GM12878 (cell line): ENCODE measurements around the gene RPS6KL1. TPM values are rescaled to one million over a fixed set of nuclear protein-coding genes. Genes with fewer than 3 reads are reported as not detected.

Experiments used
- ATAC-seq: fragments of 200-7000 bp; cut with Tn5 transposase; 3 replicates; pipeline ENCODE4 v1.9.1; 2020; ENCODE audit warnings: mild to moderate bottlenecking, moderate library complexity
- BruUV-seq: library from RNA; stranded (reverse); fragments of 400-500 nt; replicated peaks from 2 replicates; lab custom pipeline; 2021; lab: Mats Ljungman, UMichigan
- CTCF ChIA-PET: fragments of 300-600 bp; sonication (Branson Sonifier 250); formaldehyde crosslinking; extraction: SDS; loops from one replicate; lab custom pipeline; 2021; ENCODE audit warnings: inconsistent platforms; lab: Yijun Ruan, JAX
- POLR2A ChIA-PET: fragments of 350-600 bp; formaldehyde crosslinking; extraction: SDS; loops from one replicate; lab custom pipeline; 2021; ENCODE audit warnings: inconsistent platforms; lab: Charles Lee
- RAD21 ChIA-PET: fragments of 300-600 bp; sonication (Branson Sonifier 250); formaldehyde crosslinking; loops from one replicate; lab custom pipeline; 2023; ENCODE audit warnings: antibody characterized with exemption; ENCODE audit not compliant: unreplicated experiment; lab: Charles Lee
- SMC1A ChIA-PET: fragments of 300-600 bp; sonication (Branson Sonifier 250); formaldehyde crosslinking; loops from one replicate; lab custom pipeline; 2023; ENCODE audit not compliant: unreplicated experiment, uncharacterized antibody; lab: Charles Lee
- DNase-seq: peaks from one replicate; pipeline ENCODE4 v3.0.0-alpha.2; 2011; ENCODE audit warnings: low read depth, low spot score
- FAIRE-seq: peaks from 3 replicates; lab custom pipeline; 2011; peaks lifted over from hg19 to GRCh38; lab: Jason Lieb, UNC
- H2AFZ ChIP-seq: 2 replicates; pipeline ENCODE4 v1.6.0; 2011; ENCODE audit warnings: low read depth, low read length, control low read depth; ENCODE audit not compliant: control insufficient read depth
- H3K27ac ChIP-seq: 2 replicates; pipeline ENCODE4 v1.5.1; 2011; ENCODE audit warnings: control low read depth; ENCODE audit not compliant: control insufficient read depth, insufficient read depth
- H3K27me3 ChIP-seq, 2 experiments: replicated peaks in 1 of 2; 2 replicates each; pipeline versions ENCODE4 v1.6.0 to v1.6.1; 2011; ENCODE audit warnings: low read length in 1 of 2; ENCODE audit not compliant: control insufficient read depth in 2 of 2, insufficient read depth in 2 of 2
- H3K36me3 ChIP-seq, 2 experiments: 2 replicates each; pipeline ENCODE4 v1.5.1; 2011; ENCODE audit warnings: low read length in 1 of 2; ENCODE audit not compliant: control insufficient read depth in 2 of 2, insufficient read depth in 2 of 2
- H3K4me1 ChIP-seq: 2 replicates; pipeline ENCODE4 v1.6.1; 2011; ENCODE audit warnings: mild to moderate bottlenecking, low read length, moderate library complexity, mixed read lengths; ENCODE audit not compliant: control insufficient read depth, insufficient read depth
- H3K4me2 ChIP-seq: 2 replicates; pipeline ENCODE4 v1.6.0; 2011; ENCODE audit warnings: control low read depth; ENCODE audit not compliant: control insufficient read depth, insufficient read depth
- H3K4me3 ChIP-seq: fragments of 200-600 bp; sonication (generic); 2 replicates; pipeline ENCODE4 v1.5.1; 2016
- H3K79me2 ChIP-seq: 2 replicates; pipeline ENCODE4 v1.6.0; 2011; ENCODE audit warnings: low read length; ENCODE audit not compliant: control insufficient read depth, insufficient read depth
- H3K9ac ChIP-seq: 2 replicates; pipeline ENCODE4 v1.8.0; 2011; ENCODE audit warnings: low read length, control low read depth, mixed read lengths; ENCODE audit not compliant: control insufficient read depth, insufficient read depth
- H3K9me3 ChIP-seq: replicated peaks from 3 replicates; pipeline ENCODE4 v1.5.1; 2011; ENCODE audit warnings: mild to moderate bottlenecking, low read length; ENCODE audit not compliant: control insufficient read depth, insufficient read depth
- H4K20me1 ChIP-seq: 2 replicates; pipeline ENCODE4 v1.6.0; 2011; ENCODE audit not compliant: control insufficient read depth, insufficient read depth
- ATF7 ChIP-seq: fragments of 450-650 bp; IDR thresholded peaks from 2 replicates; pipeline ENCODE4 v1.6.1; 2016; ENCODE audit warnings: low read depth, mild to moderate bottlenecking
- CREB1 ChIP-seq: IDR thresholded peaks from 2 replicates; pipeline ENCODE4 v1.6.1; 2012; ENCODE audit warnings: low read depth, mild to moderate bottlenecking, inconsistent platforms
- ESRRA ChIP-seq: IDR thresholded peaks from 2 replicates; pipeline ENCODE4 v1.6.1; 2012; ENCODE audit warnings: mild to moderate bottlenecking, low read length, improper control_type of control experiment
- FOS ChIP-seq: IDR thresholded peaks from 3 replicates; pipeline ENCODE4 v1.6.1; 2011; ENCODE audit warnings: borderline replicate concordance; ENCODE audit not compliant: insufficient read length; ENCODE audit errors: extremely low read depth
- FOXK2 ChIP-seq: fragments of 450-650 bp; IDR thresholded peaks from 2 replicates; pipeline ENCODE4 v1.6.1; 2017; ENCODE audit warnings: mild to moderate bottlenecking, moderate library complexity
- HDGF ChIP-seq: fragments of 450-650 bp; IDR thresholded peaks from 2 replicates; pipeline ENCODE4 v1.6.1; 2016; ENCODE audit warnings: antibody characterized with exemption
- MTA3 ChIP-seq: IDR thresholded peaks from 2 replicates; pipeline ENCODE4 v1.6.1; 2012; ENCODE audit warnings: low read length, inconsistent platforms, borderline replicate concordance
- NFYA ChIP-seq: IDR thresholded peaks from 2 replicates; pipeline ENCODE4 v1.6.1; 2011; ENCODE audit warnings: low read depth, mild to moderate bottlenecking, low read length, improper control_type of control experiment, borderline replicate concordance
- NFYB ChIP-seq: IDR thresholded peaks from 2 replicates; pipeline ENCODE4 v1.6.1; 2011; ENCODE audit warnings: low read depth, mild to moderate bottlenecking, low read length, improper control_type of control experiment, moderate library complexity; ENCODE audit not compliant: insufficient read depth
- POLR2A ChIP-seq: IDR thresholded peaks from 2 replicates; pipeline ENCODE4 v1.6.1; 2011; ENCODE audit warnings: low read depth, mild to moderate bottlenecking, low read length
- RAD51 ChIP-seq: fragments of 450-650 bp; IDR thresholded peaks from 2 replicates; pipeline ENCODE4 v1.6.1; 2016; ENCODE audit warnings: moderate library complexity, mild to moderate bottlenecking, inconsistent platforms
- RUNX3 ChIP-seq: IDR thresholded peaks from 2 replicates; pipeline ENCODE4 v1.6.1; 2012; ENCODE audit warnings: low read length, inconsistent platforms
- SP1 ChIP-seq: IDR thresholded peaks from one replicate; pipeline ENCODE4 v1.6.1; 2011; ENCODE audit warnings: low read depth, low read length
- TCF3 ChIP-seq: IDR thresholded peaks from 2 replicates; pipeline ENCODE4 v1.6.1; 2012; ENCODE audit warnings: low read depth, mild to moderate bottlenecking, low read length, borderline replicate concordance; ENCODE audit not compliant: insufficient read depth
- YBX1 ChIP-seq: fragments of 450-650 bp; IDR thresholded peaks from 2 replicates; pipeline ENCODE4 v1.6.1; 2016; ENCODE audit warnings: antibody characterized with exemption
- ZBTB4 ChIP-seq: fragments of 450-650 bp; formaldehyde crosslinking; IDR thresholded peaks from 2 replicates; pipeline ENCODE4 v1.4.0; 2022; ENCODE audit warnings: mild to moderate bottlenecking, moderate library complexity
- ZNF274 ChIP-seq: IDR thresholded peaks from one replicate; pipeline ENCODE4 v1.8.0; 2011; ENCODE audit not compliant: insufficient read length, insufficient read depth
- WGBS: methylation state at CpG from one replicate; pipeline ENCODE4 v1.1.6; 2016; ENCODE audit warnings: low lambda C conversion rate; ENCODE audit not compliant: insufficient replicate concordance, insufficient coverage; ENCODE audit errors: missing lambda C conversion rate; 5-methylcytosine and 5-hydroxymethylcytosine counted together
- in situ Hi-C: fragments of 300-500 bp; cut with MboI; formaldehyde crosslinking; loops from 9 replicates; pipeline ENCODE4 v1.14.3; 2018; ENCODE audit warnings: mixed read lengths
- intact Hi-C: fragments of 100-400 bp; cut with micrococcal nuclease; formaldehyde crosslinking; loops from one replicate; pipeline ENCODE4 v1.14.2; 2022; ENCODE audit not compliant: unreplicated experiment
- polyA plus RNA-seq, 11 experiments: library from polyadenylated mRNA; depleted of rRNA in 4 of 11; unstranded in 6 of 11; stranded (reverse) in 5 of 11; fragments of >200 nt; fragmentation: Nextera tagmentation in 4 of 11; fragmentation: Illumina TruSeq in 1 of 11; extraction: Ambion mirVana in 4 of 11; extraction: Trizol in 1 of 11; gene quantifications; 1 replicate in 1 of 11; 2 replicates in 10 of 11; pipeline versions ENCODE4 v1.2.1 to v1.2.3, GENCODE V29; 2011 to 2016; ENCODE audit warnings: inconsistent platforms in 2 of 11, missing spikeins in 2 of 11, low read depth in 1 of 11
- total RNA-seq, 4 experiments: library from RNA; depleted of rRNA in 3 of 4; stranded (reverse); fragments of >200 nt in 3 of 4; fragmentation: Illumina TruSeq in 1 of 4; extraction: Trizol in 1 of 4; gene quantifications; 2 replicates each; pipeline versions ENCODE4 v1.2.1 to v1.2.3, GENCODE V29; 2013 to 2021
- TF ChIP-seq, protein P1 (sequence below): fragments of 450-650 bp; IDR thresholded peaks from 2 replicates; pipeline ENCODE4 v1.6.1; 2016; ENCODE audit warnings: mild to moderate bottlenecking, moderate library complexity, borderline replicate concordance

RPS6KL1 gene
- total and polyA plus RNA-seq, 10 of the 15 experiments (the other 5 are each of a cell fraction or from before 2014, with no cell fraction given), result 0.04 to 4.2 (median 2.0) TPM

GRCh38 chr14:74913393-74913910 is 9.6 kb downstream of the RPS6KL1 start:
- in situ Hi-C loops (no loop called here), intact Hi-C loops (no loop called here)
- no peak for TF ChIP-seq NFYB
- no peak for TF ChIP-seq MTA3
- no peak for TF ChIP-seq HDGF
- TF ChIP-seq ATF7, result no peak
- no peak for TF ChIP-seq TCF3
- TF ChIP-seq FOXK2, result no peak
- no peak for TF ChIP-seq NFYA
- TF ChIP-seq RUNX3, result no peak
- no peak for TF ChIP-seq FOS
- TF ChIP-seq ZBTB4 (CRISPR knock-in tag), result no peak
- TF ChIP-seq RAD51, result no peak
- TF ChIP-seq ZNF274, result no peak
- TF ChIP-seq YBX1, result no peak
- TF ChIP-seq CREB1, result no peak
- TF ChIP-seq SP1, result no peak
- no peak for TF ChIP-seq ESRRA
- no peak for TF ChIP-seq POLR2A
- TF ChIP-seq, protein P1, sequence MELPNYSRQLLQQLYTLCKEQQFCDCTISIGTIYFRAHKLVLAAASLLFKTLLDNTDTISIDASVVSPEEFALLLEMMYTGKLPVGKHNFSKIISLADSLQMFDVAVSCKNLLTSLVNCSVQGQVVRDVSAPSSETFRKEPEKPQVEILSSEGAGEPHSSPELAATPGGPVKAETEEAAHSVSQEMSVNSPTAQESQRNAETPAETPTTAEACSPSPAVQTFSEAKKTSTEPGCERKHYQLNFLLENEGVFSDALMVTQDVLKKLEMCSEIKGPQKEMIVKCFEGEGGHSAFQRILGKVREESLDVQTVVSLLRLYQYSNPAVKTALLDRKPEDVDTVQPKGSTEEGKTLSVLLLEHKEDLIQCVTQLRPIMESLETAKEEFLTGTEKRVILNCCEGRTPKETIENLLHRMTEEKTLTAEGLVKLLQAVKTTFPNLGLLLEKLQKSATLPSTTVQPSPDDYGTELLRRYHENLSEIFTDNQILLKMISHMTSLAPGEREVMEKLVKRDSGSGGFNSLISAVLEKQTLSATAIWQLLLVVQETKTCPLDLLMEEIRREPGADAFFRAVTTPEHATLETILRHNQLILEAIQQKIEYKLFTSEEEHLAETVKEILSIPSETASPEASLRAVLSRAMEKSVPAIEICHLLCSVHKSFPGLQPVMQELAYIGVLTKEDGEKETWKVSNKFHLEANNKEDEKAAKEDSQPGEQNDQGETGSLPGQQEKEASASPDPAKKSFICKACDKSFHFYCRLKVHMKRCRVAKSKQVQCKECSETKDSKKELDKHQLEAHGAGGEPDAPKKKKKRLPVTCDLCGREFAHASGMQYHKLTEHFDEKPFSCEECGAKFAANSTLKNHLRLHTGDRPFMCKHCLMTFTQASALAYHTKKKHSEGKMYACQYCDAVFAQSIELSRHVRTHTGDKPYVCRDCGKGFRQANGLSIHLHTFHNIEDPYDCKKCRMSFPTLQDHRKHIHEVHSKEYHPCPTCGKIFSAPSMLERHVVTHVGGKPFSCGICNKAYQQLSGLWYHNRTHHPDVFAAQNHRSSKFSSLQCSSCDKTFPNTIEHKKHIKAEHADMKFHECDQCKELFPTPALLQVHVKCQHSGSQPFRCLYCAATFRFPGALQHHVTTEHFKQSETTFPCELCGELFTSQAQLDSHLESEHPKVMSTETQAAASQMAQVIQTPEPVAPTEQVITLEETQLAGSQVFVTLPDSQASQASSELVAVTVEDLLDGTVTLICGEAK, result no peak
- H4K20me1 ChIP-seq, result no peaks in the 10 kb centered on the region
- no peak for FAIRE-seq
- BruUV-seq, result no TSS peak
- H3K9ac ChIP-seq, result no peak overlapping the region
- no peaks in the 10 kb centered on the region for H3K4me1 ChIP-seq
- no peak overlapping the region for H3K4me3 ChIP-seq
- DNase-seq, result no peak
- no peaks in the 10 kb centered on the region for H3K9me3 ChIP-seq
- POLR2A ChIA-PET, result no interaction called here
- no peaks in the 10 kb centered on the region; a peak in 1 of 4 replicates for H3K36me3 ChIP-seq
- no peaks in the 10 kb centered on the region for H3K79me2 ChIP-seq
- no peak for ATAC-seq
- RAD21 ChIA-PET, result no interaction called here
- CTCF ChIA-PET, result interaction anchor here (1.3 to 26.0 kb wide), 2 partner anchors 20 to 55 kb away, joined by 3 to 552 read pairs; no protein-coding TSS in a partner anchor
- no peaks in the 10 kb centered on the region for H3K27me3 ChIP-seq
- no peak overlapping the region for H3K27ac ChIP-seq
- H3K4me2 ChIP-seq, result no peak overlapping the region
- WGBS, result 40% methylated on average over 5 of the region's 5 CpGs
- no peak overlapping the region for H2AFZ ChIP-seq
- SMC1A ChIA-PET, result interaction anchor here (0.6 to 1.0 kb wide), 2 partner anchors 31 to 175 kb away, joined by 3 read pairs; no protein-coding TSS in a partner anchor
